AG10803 (cell line): ENCODE data around the gene ANGEL2.
A peak's percentile ranks its signal among the peaks of the same experiment; 100 is the strongest.

ENCODE experiments used
- DNase-seq: peaks from one replicate; pipeline ENCODE4 v3.0.0; 2010; ENCODE audit warnings: low read depth
- H3K4me3 ChIP-seq: 2 replicates; pipeline ENCODE4 v1.5.1; 2011; ENCODE audit warnings: mild to moderate bottlenecking, low read length, control low read depth
- TF ChIP-seq, protein P1 (sequence below): conservative IDR thresholded peaks from 2 replicates; pipeline ENCODE4 v1.5.1; 2011; ENCODE audit warnings: mild to moderate bottlenecking, low read length, control low read depth, inconsistent platforms

The ANGEL2 gene

DNA sequence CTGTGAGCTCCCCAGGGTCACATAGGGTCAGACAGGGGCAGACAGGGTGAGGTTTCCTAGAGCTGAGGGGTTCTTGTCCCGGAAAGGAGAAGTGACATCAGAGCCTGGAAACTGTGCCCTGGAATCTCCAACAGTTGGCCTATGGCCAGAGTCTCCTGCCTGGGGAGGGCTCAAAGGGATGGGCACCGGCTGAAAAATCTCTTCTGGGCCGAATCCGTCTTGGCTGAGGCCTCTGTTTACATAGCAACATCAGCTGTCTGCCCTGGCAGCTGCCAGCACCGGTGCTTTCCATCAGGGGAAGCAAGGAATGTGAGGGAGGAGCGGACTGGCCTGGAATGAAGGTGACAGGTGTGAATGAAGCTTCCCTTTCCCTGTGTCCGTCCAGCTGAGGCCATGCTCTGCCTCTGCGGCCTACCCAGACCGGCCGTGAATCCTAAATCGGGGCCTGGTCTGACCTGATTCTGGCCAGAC lies 34.6 kb downstream of the ANGEL2 start:
- H3K4me3 ChIP-seq, result no peak overlapping the region
- TF ChIP-seq, protein P1, sequence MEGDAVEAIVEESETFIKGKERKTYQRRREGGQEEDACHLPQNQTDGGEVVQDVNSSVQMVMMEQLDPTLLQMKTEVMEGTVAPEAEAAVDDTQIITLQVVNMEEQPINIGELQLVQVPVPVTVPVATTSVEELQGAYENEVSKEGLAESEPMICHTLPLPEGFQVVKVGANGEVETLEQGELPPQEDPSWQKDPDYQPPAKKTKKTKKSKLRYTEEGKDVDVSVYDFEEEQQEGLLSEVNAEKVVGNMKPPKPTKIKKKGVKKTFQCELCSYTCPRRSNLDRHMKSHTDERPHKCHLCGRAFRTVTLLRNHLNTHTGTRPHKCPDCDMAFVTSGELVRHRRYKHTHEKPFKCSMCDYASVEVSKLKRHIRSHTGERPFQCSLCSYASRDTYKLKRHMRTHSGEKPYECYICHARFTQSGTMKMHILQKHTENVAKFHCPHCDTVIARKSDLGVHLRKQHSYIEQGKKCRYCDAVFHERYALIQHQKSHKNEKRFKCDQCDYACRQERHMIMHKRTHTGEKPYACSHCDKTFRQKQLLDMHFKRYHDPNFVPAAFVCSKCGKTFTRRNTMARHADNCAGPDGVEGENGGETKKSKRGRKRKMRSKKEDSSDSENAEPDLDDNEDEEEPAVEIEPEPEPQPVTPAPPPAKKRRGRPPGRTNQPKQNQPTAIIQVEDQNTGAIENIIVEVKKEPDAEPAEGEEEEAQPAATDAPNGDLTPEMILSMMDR, result no peak
- no peak for DNase-seq

DNA sequence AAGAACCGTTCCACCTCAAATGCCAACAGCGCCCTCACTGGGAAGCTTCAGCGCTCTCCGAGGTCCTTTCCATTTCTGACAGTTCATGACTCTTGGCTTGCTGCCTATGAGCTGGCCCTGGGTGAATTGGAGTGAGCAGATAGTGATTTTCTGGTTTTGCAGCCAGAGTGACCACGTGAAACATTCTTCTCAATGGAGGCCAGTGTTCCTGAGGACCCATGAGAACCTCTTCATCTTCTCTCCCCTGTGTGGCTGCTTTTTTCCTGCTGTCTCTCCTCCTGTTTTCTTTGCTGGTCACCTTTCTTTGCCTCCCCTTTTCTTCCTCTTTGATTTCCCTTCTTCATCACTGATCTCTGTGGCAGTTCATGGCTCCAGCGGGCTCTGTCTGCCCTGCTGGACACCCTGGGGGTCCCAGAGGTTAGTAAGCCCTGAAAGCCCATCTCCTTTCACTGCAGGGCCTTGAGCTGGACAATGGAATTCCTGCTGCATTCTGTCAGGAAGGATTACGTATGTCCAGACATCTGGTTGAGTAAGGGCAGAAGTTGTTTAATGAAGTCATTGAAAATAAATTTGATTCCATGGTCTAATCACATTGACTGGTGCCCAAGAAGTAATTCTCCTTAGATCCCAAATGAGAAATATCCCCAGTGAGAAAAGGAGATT lies 35.4 kb downstream of the ANGEL2 start:
- peak; percentile 26 for DNase-seq
- H3K4me3 ChIP-seq, result no peak overlapping the region
- TF ChIP-seq, protein P1, result no peak

DNA sequence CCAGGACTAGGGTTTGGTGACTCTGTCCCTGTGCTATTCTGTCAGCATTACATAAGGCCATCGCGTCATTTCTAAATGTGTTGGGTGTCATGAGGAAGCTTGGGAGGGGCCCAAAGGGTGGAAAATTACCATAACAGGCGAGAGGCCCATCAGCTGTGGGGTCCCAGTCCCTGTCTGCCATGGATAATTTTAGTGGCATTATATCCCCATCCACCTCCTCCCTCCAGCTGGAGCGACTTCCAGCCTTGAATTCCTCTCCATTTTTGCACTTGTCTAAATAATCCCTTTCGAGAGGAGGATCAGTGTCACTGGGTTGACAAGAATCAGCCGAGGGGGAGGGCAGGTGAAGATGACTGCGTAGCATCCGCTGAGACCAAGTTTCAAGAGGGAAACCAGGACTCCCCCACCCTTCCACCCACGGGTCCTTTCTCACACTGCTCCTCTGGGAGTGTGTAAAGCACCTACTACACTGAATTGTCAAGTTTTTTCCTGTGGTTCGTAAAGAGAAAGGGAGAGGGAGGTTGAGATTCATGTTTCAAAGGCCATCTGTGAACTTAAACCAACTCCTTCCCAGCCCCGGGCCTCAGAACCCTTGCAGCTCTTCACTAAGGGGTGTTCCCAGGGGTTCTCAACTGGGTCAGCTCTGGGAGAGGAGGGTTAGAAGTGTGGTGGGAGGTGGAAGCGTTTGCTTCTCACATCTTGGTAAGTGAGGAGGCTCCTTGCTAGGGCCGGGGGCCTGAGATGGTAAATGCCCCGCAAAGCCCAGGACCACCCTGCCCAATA lies 36.1 kb downstream of the ANGEL2 start:
- TF ChIP-seq, protein P1, result no peak

DNA sequence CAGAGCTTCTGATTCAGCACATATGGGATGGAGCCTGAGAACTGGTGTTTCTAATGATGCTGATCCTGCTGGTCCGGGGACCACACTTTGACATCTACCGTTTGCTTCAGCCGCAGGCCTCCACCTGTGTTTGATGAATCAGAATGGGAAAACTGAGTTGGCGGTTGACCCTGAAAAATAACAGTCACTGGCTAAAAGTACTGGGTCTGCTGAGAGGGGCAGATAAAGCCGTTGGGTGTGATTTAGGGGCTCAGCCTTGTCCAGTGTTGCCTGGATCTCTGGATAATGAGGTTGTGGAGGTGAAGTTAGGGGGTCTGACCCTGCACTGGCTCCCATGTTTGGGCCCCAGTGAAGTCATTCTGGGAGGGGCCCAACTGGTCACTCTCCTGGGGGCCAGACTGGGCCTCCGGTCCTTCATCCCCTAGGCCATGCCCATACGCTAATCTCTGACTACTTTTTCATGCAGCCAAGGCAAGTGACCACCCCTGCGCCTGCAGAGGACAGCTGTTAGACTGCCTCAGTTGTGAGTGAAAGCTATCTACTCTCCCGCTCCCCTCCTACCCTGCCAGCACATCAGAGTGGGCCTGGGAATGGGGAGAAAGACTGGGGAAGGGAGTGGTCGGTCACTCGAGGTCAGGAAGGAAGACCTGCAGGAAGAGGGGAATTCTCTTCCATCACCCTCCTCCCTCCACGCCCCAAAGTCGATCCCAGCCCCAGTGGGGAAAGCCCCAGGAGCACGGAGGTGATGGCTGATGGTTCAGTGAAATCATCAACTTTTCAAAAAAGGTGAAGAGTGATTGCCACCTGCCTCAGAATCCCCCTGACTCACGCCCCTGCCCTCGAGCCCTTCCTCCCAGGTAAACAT lies 37.7 kb downstream of the ANGEL2 start:
- TF ChIP-seq, protein P1, result no peak
- DNase-seq, result no peak

More for the DNA sequence above, 36.1 kb downstream of the ANGEL2 start:
- no peak overlapping the region for H3K4me3 ChIP-seq
- DNase-seq, result no peak

DNA sequence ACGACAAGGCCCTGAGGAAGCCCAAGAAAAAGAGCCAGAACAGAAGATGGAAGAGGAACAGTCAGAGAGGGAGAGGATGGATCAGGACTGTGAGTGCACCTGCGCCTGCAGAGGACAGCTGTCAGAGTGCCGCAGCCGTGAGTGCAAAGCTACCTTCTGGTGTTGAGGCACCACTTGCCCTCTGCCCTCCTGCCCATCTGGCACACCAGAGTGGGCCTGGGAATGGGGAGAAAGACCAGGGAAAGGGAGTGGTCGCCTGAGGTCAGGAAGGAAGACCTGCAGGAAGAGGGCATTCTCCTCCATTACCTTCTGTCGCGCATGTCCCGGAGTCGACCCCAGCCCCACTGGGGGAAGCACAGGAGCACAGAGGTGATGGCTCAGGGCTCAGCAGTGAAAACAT lies 39.1 kb downstream of the ANGEL2 start:
- TF ChIP-seq, protein P1, result no peak
- no peak for DNase-seq
- no peak overlapping the region for H3K4me3 ChIP-seq

More for the DNA sequence above, 37.7 kb downstream of the ANGEL2 start:
- no peak overlapping the region for H3K4me3 ChIP-seq

DNA sequence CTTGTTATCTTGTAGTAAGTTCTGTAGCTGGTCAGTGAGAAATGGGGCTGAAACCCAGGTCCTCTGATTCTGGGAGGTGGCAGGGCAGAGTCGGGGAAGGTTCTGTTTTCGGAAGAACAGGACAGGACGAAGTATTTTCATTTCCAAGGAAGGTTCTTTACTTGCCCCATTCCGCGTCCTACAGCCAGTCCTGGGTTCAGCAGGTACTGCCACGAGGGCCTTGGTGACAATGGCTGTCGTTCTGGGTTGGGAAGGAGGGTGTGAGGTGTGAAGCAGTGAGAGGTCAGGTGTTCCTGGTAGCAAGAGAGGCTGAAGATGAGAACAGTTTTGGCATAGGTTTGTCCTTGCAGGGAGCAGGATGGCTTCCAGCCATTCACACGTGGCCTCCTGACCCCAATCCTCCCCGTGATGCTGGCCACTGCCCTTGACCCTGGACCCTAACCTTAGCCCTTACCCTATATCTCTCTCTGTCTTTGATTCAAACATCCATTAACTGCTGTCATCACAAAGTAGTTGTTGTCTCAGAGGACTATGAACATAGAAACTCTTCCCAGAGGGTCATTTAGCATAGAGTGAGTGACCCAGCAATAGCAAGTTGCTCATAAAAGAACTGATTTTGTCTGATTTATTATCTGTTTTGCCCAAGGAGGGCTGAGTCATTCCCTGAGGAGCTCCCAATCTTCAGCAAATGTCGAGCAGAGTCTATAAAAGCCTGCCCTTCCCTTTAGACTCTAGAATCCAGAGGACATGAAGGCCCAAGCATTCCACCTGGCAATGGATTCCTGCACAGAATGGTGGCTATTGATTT lies 40.4 kb downstream of the ANGEL2 start:
- TF ChIP-seq, protein P1, result no peak
- peak; percentile 28 for DNase-seq
- H3K4me3 ChIP-seq, result no peak overlapping the region
